ENCODE data around the gene ACBD6.

The ACBD6 gene

DNA sequence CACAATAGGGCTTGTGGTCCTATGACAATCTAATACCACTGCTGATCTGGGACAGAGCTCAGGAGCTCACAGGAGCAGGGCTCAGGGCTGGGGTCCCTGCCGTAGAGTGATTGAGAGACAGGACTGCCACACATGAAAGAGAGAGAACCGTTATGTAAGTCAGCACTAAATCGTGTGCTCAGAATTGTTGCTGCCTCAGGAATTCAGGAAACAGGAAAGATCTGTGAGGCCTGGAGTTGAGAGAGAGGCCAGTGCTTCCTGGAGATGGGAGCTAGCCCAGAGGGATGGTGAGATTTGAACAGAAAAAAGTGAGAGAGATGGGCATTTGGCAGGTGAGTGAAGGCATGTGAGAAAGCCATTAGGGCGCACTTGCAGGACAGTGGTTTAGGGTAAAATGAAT, 17.5 kb upstream of the ACBD6 start:
- peaks cover 3% of the 10 kb centered on the region for H3K4me1 Mint-ChIP-seq
- no peak for DNase-seq
- H3K27me3 Mint-ChIP-seq = peaks cover 9% of the 10 kb centered on the region
- CTCF ChIA-PET = interaction anchor here (0.8 kb wide), 1 partner anchor 10 kb away, joined by 3 read pairs; no protein-coding TSS in a partner anchor
- H3K36me3 Mint-ChIP-seq = no peaks in the 10 kb centered on the region
- no peak overlapping the region for H3K4me3 Mint-ChIP-seq
- H3K9me3 Mint-ChIP-seq = no peaks in the 10 kb centered on the region
- no peak overlapping the region for H3K27ac Mint-ChIP-seq

DNA sequence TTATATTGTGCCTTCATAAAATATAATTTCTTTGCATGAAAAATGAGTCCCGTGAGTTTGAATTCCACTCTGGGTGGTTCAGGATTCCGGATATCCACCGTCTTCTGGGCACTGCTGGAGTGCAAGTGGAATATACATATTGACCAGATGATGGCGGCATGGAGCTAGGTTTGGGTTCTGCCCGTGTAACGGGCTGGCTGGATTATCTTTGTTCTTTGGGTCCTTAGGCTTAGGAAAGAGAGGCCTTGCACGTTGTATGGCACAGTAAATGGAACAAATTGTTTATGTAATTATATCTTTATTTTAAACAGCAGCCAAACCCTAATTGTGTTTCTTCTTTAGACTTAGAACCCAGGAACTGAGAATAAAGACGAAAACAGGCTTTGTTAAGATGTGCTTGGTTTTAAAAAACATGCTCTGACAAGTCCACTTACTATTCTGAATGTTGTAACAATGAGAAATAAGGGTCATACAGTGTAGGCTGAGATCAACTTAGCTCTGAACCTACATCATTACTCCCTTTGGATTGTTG, 13.5 kb upstream of the ACBD6 start:
- H3K36me3 Mint-ChIP-seq = no peaks in the 10 kb centered on the region
- CTCF ChIA-PET = interaction anchor here (0.7 to 5.2 kb wide), 16 partner anchors 9 to 997 kb away, joined by 3 to 68 read pairs (median 5); no protein-coding TSS in a partner anchor
- peak; percentile 68 for DNase-seq

DNA sequence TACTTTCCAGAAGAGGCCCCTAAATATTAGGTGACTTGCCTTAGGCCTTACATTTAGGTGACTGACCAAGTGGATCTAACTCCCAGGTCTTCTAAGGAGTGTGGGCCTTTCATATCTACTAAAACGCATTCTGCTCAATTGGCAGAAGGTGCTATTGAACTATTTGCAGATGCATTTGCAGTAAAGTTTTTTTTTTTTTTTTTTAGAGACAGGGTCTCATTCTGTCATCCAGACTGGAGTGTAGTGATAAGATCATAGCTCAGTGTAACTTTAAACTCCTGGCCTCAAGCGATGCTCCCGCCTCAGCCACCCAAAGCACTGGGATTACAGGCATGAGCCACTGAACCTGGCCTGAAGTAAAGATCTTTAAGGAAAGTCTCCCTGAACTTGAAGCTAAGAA, 13.0 kb upstream of the ACBD6 start:
- H3K36me3 Mint-ChIP-seq = no peaks in the 10 kb centered on the region
- H3K4me1 Mint-ChIP-seq = peaks cover 3% of the 10 kb centered on the region
- CTCF ChIA-PET = interaction anchor here (0.6 to 5.2 kb wide), 16 partner anchors 9 to 996 kb away, joined by 3 to 68 read pairs (median 4); no protein-coding TSS in a partner anchor
- DNase-seq = no peak
- H3K9me3 Mint-ChIP-seq = no peaks in the 10 kb centered on the region
- H3K27me3 Mint-ChIP-seq = peaks cover 18% of the 10 kb centered on the region
- H3K27ac Mint-ChIP-seq = no peak overlapping the region
- H3K4me3 Mint-ChIP-seq = no peak overlapping the region

More for the DNA sequence above, 13.5 kb upstream of the ACBD6 start:
- peaks cover 3% of the 10 kb centered on the region for H3K4me1 Mint-ChIP-seq
- H3K27ac Mint-ChIP-seq = no peak overlapping the region
- H3K27me3 Mint-ChIP-seq = peaks cover 17% of the 10 kb centered on the region
- no peaks in the 10 kb centered on the region for H3K9me3 Mint-ChIP-seq
- H3K4me3 Mint-ChIP-seq = no peak overlapping the region

DNA sequence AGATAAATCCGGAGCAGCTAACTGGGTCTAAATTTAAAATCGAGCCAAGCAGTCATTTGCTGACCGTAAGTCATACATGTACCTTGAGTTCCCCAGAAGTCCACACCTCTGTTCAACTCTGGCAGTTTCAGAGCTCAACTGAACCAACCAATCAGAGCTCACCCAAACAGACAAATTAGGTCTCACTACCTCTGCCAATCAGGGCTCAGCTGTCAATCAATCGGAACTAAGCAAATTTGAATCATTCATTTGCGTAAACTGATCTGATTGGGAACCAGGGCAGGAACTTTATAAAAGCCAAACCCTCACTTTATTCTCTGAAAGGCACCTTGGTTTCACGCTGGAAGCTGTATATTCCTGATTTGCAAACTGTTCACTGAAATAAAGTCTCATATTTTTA, 11.2 kb upstream of the ACBD6 start:
- H3K4me3 Mint-ChIP-seq = no peak overlapping the region
- CTCF ChIA-PET = interaction anchor here (1.0 to 2.4 kb wide), 3 partner anchors 9 to 349 kb away, joined by 3 to 12 read pairs (median 3); no protein-coding TSS in a partner anchor

DNA sequence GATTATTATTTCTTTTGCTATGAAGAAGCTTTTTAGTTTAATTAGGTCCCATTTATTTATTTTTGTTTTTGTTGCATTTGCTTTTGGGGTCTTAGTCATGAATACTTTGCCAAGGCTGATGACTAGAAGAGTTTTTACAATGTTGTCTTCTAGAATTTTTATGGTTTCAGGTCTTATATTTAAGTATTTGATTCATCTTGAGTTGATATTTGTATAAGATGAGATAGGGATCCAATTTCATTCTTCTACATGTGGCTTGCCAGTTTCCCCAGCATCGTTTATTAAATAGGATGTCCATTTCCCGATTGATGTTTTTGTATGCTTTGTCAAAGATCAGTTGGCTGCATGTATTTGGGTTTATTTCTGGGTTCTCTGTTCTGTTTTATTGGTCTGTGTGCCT, 8.5 kb upstream of the ACBD6 start:
- H3K27me3 Mint-ChIP-seq = peaks cover 15% of the 10 kb centered on the region
- peaks cover 5% of the 10 kb centered on the region for H3K4me1 Mint-ChIP-seq
- CTCF ChIA-PET = interaction anchor here (1.1 kb wide), 1 partner anchor 351 kb away, joined by 3 read pairs; no protein-coding TSS in a partner anchor
- no peak overlapping the region for H3K27ac Mint-ChIP-seq
- H3K4me3 Mint-ChIP-seq = no peak overlapping the region
- DNase-seq = no peak
- no peaks in the 10 kb centered on the region for H3K36me3 Mint-ChIP-seq
- H3K9me3 Mint-ChIP-seq = no peaks in the 10 kb centered on the region

More for the DNA sequence above, 11.2 kb upstream of the ACBD6 start:
- Mint-ChIP-seq H3K4me1 (peaks cover 3% of the 10 kb centered on the region), H3K36me3 (no peaks in the 10 kb centered on the region), H3K27ac (no peak overlapping the region), H3K9me3 (no peaks in the 10 kb centered on the region), H3K27me3 (peaks cover 16% of the 10 kb centered on the region)
- no peak for DNase-seq

DNA sequence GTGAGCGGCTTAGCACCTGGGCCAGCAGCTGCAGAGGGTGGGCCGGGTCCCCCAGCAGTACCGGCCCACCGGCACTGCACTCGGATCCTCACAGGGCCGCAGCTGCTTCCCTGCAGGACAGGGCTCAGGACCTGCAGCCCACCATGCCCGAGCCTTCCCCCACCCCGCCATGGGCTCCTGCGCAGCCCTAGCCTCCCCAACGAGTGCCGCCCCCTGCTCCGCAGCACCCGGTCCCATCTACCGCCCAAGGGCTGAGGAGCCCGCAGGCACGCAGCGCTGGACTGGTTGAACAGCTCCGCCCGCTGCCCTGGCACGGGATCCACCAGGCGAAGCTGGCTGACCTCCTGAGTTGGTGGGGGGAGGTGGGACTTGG, 6.3 kb upstream of the ACBD6 start:
- peaks cover 13% of the 10 kb centered on the region for H3K27me3 Mint-ChIP-seq

DNA sequence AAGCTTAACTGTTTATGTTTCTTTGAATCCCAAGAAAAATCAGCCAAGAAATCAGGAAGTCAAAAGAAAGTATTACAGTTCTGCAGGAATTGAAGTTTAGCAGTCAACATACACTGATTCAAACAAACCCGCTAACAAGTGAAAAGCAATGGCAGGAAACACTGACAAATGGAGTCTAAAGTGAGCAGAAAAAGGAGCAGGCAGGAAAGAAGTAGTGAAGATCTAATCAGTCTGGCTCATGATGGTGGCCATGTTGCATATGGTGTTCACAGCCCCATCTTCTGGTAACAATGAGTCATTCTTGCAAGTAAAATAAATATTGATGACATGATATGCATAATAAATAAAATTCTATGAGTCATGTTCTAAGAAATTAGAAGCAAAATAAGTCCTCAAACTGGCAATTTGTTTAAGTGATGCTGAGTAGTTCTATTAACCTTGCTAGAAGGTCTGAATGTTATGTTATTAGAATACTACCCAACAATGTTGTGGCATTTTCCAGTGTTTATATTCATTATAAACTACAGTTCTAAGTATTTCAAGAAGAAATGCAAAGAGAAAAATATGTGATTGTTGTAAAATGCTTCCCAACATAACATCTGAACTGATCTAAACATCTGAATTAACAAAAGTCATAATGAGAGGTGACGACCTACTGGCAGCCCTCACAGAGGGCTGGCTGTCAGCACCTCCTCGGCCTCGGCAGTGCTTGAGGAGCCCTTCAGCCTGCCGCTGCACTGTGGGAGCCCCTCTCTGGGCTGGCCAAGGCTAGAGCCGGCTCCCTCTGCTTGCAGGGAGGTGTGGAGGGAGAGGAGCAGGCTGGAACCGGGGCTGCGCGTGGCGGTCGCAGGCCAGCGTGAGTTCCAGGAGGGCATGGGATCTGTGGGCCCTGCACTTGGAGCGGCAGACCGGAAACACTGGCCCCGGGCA, 5.7 kb upstream of the ACBD6 start:
- Mint-ChIP-seq H3K27ac (no peak overlapping the region), H3K36me3 (no peaks in the 10 kb centered on the region), H3K4me1 (peaks cover 12% of the 10 kb centered on the region), H3K4me3 (no peak overlapping the region), H3K27me3 (peaks cover 13% of the 10 kb centered on the region), H3K9me3 (no peaks in the 10 kb centered on the region)
- CTCF ChIA-PET = interaction anchor here (0.5 to 0.7 kb wide), 2 partner anchors 26 to 726 kb away, joined by 3 read pairs; no protein-coding TSS in a partner anchor
- DNase-seq = no peak

More for the DNA sequence above, 6.3 kb upstream of the ACBD6 start:
- Mint-ChIP-seq H3K27ac (no peak overlapping the region), H3K36me3 (no peaks in the 10 kb centered on the region), H3K9me3 (no peaks in the 10 kb centered on the region), H3K4me1 (peaks cover 6% of the 10 kb centered on the region), H3K4me3 (no peak overlapping the region)
- DNase-seq = no peak
- CTCF ChIA-PET = interaction anchor here (0.9 kb wide), 1 partner anchor 9 kb away, joined by 3 read pairs; no protein-coding TSS in a partner anchor

DNA sequence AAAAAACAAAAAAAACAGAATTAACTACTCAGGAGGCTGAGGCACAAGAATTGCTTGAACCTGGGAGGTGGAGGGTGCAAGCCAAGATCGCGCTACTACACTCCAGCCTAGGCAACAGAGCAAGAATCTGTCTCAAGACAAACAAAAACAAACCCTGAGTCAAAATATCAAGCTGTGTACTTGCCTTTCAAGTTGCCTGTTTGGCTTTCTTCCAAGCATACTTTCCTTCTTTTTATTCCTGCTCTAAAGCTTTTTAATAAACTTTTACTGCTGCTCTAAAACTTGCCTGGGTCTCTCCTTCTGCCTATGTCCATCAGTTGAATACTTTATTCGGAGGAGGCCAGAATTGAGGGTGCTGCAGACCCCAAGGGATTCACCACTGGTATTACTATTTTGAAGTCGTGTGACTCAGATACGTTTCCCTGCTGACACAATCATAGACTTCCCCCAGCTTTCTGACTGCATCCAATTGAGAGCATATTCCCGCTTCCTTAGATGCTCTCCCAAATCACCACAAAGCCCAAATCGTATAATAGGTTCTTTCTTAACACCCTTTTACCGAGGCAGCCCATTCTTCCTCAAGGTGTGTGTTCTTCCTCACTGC, 3.5 kb upstream of the ACBD6 start:
- Mint-ChIP-seq H3K27ac (no peak overlapping the region), H3K27me3 (peaks cover 4% of the 10 kb centered on the region), H3K4me3 (no peak overlapping the region), H3K4me1 (peaks cover 29% of the 10 kb centered on the region), H3K36me3 (no peaks in the 10 kb centered on the region), H3K9me3 (no peaks in the 10 kb centered on the region)
- CTCF ChIA-PET = interaction anchor here (0.6 to 2.5 kb wide), 4 partner anchors 10 to 619 kb away, joined by 3 to 9 read pairs (median 3); no protein-coding TSS in a partner anchor
- DNase-seq = no peak

DNA sequence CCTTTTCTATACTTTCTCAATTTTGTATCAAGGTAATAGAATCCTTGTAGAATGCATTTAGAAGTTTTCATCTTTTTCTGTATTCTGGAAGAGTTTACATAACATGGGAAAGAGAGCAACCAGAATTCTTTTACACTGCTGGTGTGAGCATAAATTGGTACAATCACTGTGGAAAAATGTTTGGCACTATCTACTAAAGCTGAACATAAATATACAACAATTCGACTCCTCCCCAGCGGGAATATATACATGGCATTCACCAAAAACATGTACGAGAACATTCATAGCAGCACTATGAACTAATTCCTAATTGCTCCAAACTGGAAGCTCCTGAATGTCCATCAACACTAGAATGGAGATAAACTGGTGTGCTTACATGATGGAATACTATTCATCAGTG, 1.8 kb upstream of the ACBD6 start:
- CTCF ChIA-PET = interaction anchor here (1.1 to 2.5 kb wide), 2 partner anchors 12 to 378 kb away, joined by 6 to 9 read pairs; no protein-coding TSS in a partner anchor
- peaks cover under 1% of the 10 kb centered on the region for H3K36me3 Mint-ChIP-seq
- H3K9me3 Mint-ChIP-seq = no peaks in the 10 kb centered on the region
- DNase-seq = no peak
- H3K4me1 Mint-ChIP-seq = peaks cover 38% of the 10 kb centered on the region
- no peak overlapping the region for H3K27ac Mint-ChIP-seq
- peaks cover under 1% of the 10 kb centered on the region for H3K27me3 Mint-ChIP-seq
- no peak overlapping the region for H3K4me3 Mint-ChIP-seq

DNA sequence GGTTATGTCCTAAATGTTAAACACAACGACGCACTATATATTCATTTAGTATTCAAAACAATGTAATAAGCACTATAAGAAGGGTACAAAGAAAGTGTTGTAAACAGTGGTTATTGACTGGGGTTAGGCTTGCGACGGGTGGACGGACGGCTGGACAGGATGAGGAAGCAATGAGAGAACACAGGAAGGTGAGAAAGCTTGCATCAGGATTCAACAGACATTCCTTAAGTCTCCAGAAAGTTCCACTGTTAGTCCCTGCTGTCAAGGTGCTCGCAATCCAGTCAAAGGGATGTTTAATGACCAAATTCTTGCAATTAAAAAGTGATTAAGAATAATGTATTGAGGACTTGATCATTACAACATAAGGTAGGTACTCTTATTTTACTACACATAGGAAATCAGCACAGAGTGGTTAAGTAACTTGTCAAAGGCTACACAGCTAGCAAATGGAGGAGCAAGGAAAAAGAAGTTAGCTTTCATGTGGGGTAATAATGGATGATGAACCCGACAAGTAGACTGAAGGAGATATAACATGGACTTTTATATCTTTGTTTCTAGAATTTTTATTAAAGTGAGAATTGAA, 994 bp upstream of the ACBD6 start:
- H3K9me3 Mint-ChIP-seq = no peaks in the 10 kb centered on the region
- no peak for DNase-seq
- CTCF ChIA-PET = interaction anchor here (1.5 to 5.3 kb wide), 2 partner anchors 21 to 358 kb away, joined by 3 to 28 read pairs; no protein-coding TSS in a partner anchor

DNA sequence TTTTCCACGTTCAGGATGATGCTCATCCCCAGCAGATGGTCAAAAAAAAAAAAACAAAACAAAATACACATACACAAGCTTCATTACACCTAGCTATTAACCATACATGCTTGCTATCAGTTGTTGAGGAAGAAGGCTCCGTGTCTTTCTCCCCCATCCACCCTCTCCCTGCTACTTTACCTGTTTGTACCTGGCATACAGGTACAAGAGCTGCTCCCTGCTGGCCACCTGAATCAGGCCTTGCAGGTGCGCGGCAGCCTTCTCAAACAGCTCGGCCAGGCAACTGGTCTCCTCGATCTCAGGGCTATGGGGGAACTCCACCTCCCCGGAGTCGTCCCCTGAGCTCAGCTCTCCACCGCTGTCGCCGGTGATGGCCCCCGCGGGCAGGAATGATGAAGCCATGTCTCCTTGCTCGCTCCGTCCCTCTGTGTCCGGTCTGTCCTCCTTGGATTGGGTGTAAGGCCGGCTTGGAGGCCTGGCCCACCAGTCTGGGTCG, 464 bp downstream of the ACBD6 start:
- Mint-ChIP-seq H3K27ac (peak overlapping the region; percentile 96), H3K4me3 (peak overlapping the region; percentile 93), H3K36me3 (peaks cover 4% of the 10 kb centered on the region), H3K27me3 (no peaks in the 10 kb centered on the region), H3K4me1 (peaks cover 37% of the 10 kb centered on the region), H3K9me3 (no peaks in the 10 kb centered on the region)
- CTCF ChIA-PET = interaction anchor here (0.8 to 5.3 kb wide), 4 partner anchors 14 to 622 kb away, joined by 3 to 28 read pairs (median 8); no protein-coding TSS in a partner anchor
- DNase-seq = no peak

More for the DNA sequence above, 994 bp upstream of the ACBD6 start:
- Mint-ChIP-seq H3K4me3 (peak overlapping the region; percentile 93), H3K4me1 (peaks cover 41% of the 10 kb centered on the region), H3K27me3 (no peaks in the 10 kb centered on the region), H3K27ac (peak overlapping the region; percentile 96), H3K36me3 (peaks cover 4% of the 10 kb centered on the region)

DNA sequence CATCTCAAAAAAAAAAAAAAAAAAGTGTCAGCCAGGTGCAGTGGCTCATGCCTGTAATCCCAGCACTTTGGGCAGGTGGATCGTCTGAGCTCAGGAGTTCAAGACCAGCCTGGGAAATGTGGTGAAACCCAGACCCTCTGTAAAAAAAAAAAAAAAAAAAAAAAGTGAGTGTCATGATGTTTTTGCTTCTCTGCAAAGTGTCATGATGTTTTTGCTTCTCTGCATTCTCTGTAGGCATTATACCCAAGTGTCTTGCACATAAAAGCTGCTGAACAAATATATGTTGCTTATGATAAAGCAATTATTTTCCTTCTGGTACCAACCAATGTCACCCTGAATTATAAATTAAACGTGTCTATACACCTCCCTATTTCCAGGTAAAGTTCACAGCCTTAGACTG, 1.7 kb downstream of the ACBD6 start:
- Mint-ChIP-seq H3K27ac (peak overlapping the region; percentile 19), H3K4me3 (peak overlapping the region; percentile 93), H3K27me3 (no peaks in the 10 kb centered on the region), H3K4me1 (peaks cover 37% of the 10 kb centered on the region), H3K9me3 (no peaks in the 10 kb centered on the region), H3K36me3 (peaks cover 4% of the 10 kb centered on the region)
- CTCF ChIA-PET = interaction anchor here (0.8 to 5.3 kb wide), 5 partner anchors 16 to 641 kb away, joined by 3 to 28 read pairs (median 5); no protein-coding TSS in a partner anchor
- no peak for DNase-seq

DNA sequence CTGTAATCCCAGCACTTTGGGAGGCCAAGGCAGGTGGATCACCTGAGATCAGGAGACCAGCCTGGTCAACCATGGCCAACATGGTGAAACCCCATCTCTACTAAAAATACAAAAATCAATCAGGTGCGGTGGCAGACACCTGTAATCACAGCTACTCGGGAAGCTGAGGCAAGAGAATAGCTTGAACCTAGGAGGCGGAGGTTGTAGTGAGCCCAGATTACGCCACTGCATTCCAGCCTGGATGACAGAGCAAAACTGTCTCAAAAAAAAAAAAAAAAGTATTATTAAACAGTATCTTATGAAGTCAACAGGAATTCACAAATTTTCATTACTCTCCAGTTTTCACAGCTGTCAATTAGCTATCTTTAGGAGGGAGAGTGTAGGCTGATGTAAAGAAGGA, 3.8 kb downstream of the ACBD6 start:
- Mint-ChIP-seq H3K27me3 (no peaks in the 10 kb centered on the region), H3K4me1 (peaks cover 38% of the 10 kb centered on the region), H3K36me3 (peaks cover 11% of the 10 kb centered on the region), H3K27ac (no peak overlapping the region), H3K4me3 (no peak overlapping the region), H3K9me3 (no peaks in the 10 kb centered on the region)
- no peak for DNase-seq
- CTCF ChIA-PET = interaction anchor here (0.7 to 5.3 kb wide), 3 partner anchors 16 to 307 kb away, joined by 3 to 28 read pairs (median 3); no protein-coding TSS in a partner anchor

All from activated naive CD4-positive, alpha-beta T cell treated with anti-CD3 and anti-CD28 coated beads, Interleukin-2, amount 10 ng/mL, durations not matched to agents 7 days and 5 days (primary cell).